Right atrium auricular region (tissue), 2 donors: ENCODE results near the gene HDAC10. TPM values are rescaled to one million over a fixed set of nuclear protein-coding genes. Genes with fewer than 3 reads are reported as not detected.
A peak's percentile ranks its signal among the peaks of the same experiment; 100 is the strongest.

Experiments used
- DNase-seq: peaks from one replicate; pipeline ENCODE4 v3.0.0-alpha.2; 2019; ENCODE audit warnings: low spot score
- H3K27ac ChIP-seq, 2 donors: fragments of 200-600 bp; sonication (generic); 1 replicate in 1 of 2; 2 replicates in 1 of 2; pipeline ENCODE4 v1.5.1; 2016 to 2019
- H3K27me3 ChIP-seq, 2 donors: fragments of 200-600 bp; sonication (generic); one replicate each; pipeline versions ENCODE4 v1.5.1 to v1.6.0; 2017 to 2019
- H3K36me3 ChIP-seq: fragments of 200-600 bp; sonication (generic); one replicate; pipeline ENCODE4 v1.5.1; 2016
- H3K4me1 ChIP-seq, 2 donors: fragments of 200-600 bp; sonication (generic); one replicate each; pipeline versions ENCODE4 v1.5.1 to v1.6.0; 2017 to 2019
- H3K4me3 ChIP-seq, 2 donors: fragments of 200-600 bp; sonication (generic); 1 replicate in 1 of 2; 2 replicates in 1 of 2; pipeline ENCODE4 v1.5.1; 2017 to 2019; ENCODE audit warnings: mild to moderate bottlenecking in 1 of 2, moderate library complexity in 1 of 2
- H3K9me3 ChIP-seq, 2 donors: fragments of 200-600 bp; sonication (generic); one replicate each; pipeline ENCODE4 v1.5.1; 2019
- total RNA-seq, 2 donors: library from RNA; depleted of rRNA; stranded (reverse); fragments of >200 nt; gene quantifications; one replicate each; pipeline ENCODE4 v1.1.0, GENCODE V29; 2016
- TF ChIP-seq, protein P1 (sequence below), 2 donors: fragments of 200-600 bp; sonication (generic); IDR thresholded peaks; one replicate each; pipeline ENCODE4 v1.5.1; 2019; ENCODE audit warnings: antibody characterized with exemption in 2 of 2

Gene HDAC10
- total RNA-seq, 2 donors from 2014 or later, result 6.7 to 9.1 TPM

DNA sequence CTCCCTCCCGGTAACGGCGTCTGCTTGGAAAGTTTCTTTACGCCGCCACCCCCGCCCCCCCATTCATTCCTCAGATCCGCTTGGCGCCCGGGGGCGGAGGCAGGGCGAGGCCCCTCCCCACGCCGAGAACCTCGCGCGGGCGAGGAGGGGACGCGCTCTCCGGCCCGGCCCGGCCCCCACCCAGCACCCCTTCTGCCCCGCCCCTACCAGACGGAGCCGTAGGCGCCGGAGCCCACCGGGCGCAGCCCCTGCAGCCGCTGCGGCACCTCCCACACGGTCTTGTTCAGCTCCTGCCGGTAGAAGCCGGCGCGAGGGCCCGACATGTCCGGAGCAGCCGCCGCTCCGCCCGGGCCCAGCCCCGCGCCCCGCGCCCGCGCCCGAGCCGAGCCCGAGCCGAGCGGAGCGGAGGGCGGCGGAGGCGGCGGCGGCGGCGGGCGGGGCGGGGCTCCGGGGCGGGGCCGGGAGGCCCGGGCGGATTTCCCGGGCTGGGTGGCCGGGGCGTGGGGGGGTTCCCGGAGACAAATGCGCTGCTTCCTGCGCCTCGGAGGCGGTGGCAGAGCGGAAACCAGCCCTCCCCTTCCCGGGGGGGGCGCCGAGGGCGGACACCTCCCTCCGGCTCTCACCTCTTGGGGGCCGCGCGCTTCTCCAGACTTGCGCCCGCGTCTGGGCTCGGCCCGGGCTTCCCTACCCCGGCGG lies 19.1 kb upstream of the HDAC10 start, which contains the start of gene MAPK11:
Gene MAPK11 (minus strand): TSS at position 411 of the 696 bp plus-strand sequence. CDS start 88 bp downstream, at position 323.
- Histone ChIP-seq H3K36me3 (peaks cover 4% of the 10 kb centered on the region), H3K4me1 (peaks cover 0 to 64% of the 10 kb centered on the region in 2 donors), H3K9me3 (no peaks in the 10 kb centered on the region), H3K27me3 (no peaks in the 10 kb centered on the region), H3K27ac (peak within 1 kb of the TSS; percentile 63 to 66), H3K4me3 (peak within 1 kb of the TSS; percentile 56 to 62)
- DNase-seq, result no peak
- TF ChIP-seq, protein P1, sequence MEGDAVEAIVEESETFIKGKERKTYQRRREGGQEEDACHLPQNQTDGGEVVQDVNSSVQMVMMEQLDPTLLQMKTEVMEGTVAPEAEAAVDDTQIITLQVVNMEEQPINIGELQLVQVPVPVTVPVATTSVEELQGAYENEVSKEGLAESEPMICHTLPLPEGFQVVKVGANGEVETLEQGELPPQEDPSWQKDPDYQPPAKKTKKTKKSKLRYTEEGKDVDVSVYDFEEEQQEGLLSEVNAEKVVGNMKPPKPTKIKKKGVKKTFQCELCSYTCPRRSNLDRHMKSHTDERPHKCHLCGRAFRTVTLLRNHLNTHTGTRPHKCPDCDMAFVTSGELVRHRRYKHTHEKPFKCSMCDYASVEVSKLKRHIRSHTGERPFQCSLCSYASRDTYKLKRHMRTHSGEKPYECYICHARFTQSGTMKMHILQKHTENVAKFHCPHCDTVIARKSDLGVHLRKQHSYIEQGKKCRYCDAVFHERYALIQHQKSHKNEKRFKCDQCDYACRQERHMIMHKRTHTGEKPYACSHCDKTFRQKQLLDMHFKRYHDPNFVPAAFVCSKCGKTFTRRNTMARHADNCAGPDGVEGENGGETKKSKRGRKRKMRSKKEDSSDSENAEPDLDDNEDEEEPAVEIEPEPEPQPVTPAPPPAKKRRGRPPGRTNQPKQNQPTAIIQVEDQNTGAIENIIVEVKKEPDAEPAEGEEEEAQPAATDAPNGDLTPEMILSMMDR (IDR thresholded peaks at IDR 0.05), result no peak

DNA sequence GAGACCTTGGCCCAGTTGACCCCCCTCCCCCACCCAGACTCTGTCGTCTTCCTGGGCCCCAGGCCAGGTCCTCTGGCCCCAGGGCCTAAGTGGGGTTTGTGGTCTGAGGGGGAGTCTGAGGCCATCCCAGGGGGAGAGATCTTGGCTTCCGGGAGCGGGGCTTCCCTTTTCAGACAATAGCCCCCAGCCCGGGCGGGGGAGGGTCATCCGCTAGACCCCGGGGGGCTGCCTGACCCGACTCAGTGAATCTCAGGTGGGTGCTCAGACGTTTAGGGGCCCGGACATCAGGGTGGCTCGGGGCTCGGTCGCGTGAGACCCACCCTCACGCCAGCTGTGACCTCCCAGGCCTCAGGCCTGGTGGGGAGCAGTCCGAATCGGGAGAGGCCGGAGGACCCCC lies 18.5 kb upstream of the HDAC10 start:
- H3K27me3 ChIP-seq, result no peaks in the 10 kb centered on the region
- no peaks in the 10 kb centered on the region for H3K36me3 ChIP-seq
- TF ChIP-seq, protein P1 (IDR thresholded peaks at IDR 0.05), result no peak
- H3K4me1 ChIP-seq, result peaks cover 0 to 64% of the 10 kb centered on the region in 2 donors
- peak overlapping the region; percentile 63 to 66 for H3K27ac ChIP-seq
- DNase-seq, result no peak
- peak overlapping the region; percentile 56 to 62 for H3K4me3 ChIP-seq
- H3K9me3 ChIP-seq, result no peaks in the 10 kb centered on the region

DNA sequence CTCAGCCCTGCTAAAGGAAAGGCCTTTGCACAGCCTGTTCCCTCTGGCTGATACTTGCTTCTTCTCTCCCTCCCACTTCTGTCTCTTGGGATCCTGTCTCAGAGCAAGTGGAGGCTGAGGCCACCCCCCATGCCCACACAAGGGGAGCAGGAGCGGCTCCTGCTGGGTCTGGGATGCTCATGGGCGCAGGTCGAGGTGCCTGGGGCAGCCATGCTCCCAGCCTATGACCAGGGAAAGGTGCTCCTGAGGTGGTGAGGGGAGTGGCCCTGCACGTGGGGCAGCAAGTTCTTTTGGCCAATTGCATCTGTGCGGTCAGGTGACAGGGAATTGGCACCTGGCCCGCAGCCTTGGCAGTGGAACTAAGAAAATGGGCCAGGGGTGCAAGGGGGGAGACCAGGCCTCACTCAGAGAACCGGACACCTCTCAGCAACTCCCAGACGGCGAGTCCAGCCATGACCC lies 17.6 kb upstream of the HDAC10 start:
- Histone ChIP-seq H3K27ac (no peak overlapping the region), H3K9me3 (no peaks in the 10 kb centered on the region), H3K36me3 (no peaks in the 10 kb centered on the region), H3K27me3 (no peaks in the 10 kb centered on the region), H3K4me1 (peaks cover 0 to 59% of the 10 kb centered on the region in 2 donors), H3K4me3 (no peak overlapping the region)
- TF ChIP-seq, protein P1 (IDR thresholded peaks at IDR 0.05), result no peak
- no peak for DNase-seq

DNA sequence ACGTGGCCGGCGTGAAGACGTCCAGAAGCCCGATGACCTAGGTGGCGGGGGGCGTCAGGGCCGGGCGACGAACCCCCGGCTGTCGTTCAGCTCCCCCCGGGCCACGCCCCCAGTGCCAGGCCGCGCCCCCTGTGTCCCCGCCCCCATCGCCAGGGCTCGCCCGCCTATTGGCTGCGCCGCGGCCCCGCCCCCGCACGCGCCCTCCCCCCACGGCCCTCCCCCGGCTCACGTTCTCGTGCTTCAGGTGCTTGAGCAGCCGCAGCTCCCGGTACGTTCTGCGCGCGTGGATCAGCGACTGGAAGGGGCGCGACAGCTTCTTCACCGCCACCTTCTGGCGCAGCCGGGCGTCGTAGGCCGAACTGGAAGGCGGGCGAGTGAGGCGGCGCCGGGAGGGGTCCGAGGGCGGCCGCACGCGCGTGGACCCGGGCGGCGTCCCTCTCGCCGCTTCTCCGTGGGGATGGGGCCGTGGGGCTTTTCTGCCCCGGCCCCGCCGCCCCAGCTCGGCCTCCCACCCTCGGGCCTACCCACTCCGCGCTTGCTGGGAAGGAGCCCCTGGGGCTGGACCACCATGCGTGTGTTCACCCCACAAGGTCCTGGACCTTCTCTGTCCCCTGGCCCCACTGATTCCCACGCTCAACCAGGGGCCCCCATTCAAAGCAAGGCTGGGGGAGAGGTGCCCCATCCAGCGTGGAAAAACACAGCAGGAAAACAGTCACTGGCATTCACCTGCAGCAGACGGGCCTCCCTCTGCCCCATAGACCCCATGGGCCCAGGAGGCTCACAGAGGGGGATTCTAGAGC lies 16.7 kb upstream of the HDAC10 start:
- no peaks in the 10 kb centered on the region for H3K36me3 ChIP-seq
- peak overlapping the region; percentile 30 to 47 for H3K4me3 ChIP-seq
- no peaks in the 10 kb centered on the region for H3K9me3 ChIP-seq
- no peak overlapping the region for H3K27ac ChIP-seq
- H3K4me1 ChIP-seq, result peaks cover 0 to 62% of the 10 kb centered on the region in 2 donors
- H3K27me3 ChIP-seq, result no peaks in the 10 kb centered on the region
- DNase-seq, result no peak
- TF ChIP-seq, protein P1 (IDR thresholded peaks at IDR 0.05), result peak; percentile 14 to 55

DNA sequence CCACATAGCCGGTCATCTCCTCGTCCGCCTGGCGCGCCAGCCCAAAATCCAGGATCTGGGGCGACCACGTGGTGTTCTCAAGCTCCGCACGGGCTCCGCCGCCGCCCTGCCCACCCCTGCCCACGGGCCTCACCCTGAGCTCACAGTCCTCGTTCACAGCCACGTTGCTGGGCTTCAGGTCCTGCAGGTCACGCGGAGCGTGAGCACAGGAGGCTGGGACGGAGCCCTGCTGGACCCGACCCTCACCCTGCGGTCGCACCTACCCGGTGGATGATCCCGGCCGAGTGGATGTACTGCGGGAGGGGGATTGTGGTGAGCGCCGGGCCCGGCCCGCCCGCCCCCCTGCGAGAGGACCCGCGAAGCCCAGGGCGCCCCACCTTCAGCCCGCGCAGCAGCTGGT lies 15.9 kb upstream of the HDAC10 start:
- no peaks in the 10 kb centered on the region for H3K36me3 ChIP-seq
- H3K4me1 ChIP-seq, result peaks cover 0 to 63% of the 10 kb centered on the region in 2 donors
- peak overlapping the region; percentile 30 to 47 for H3K4me3 ChIP-seq
- H3K9me3 ChIP-seq, result no peaks in the 10 kb centered on the region
- no peaks in the 10 kb centered on the region for H3K27me3 ChIP-seq
- TF ChIP-seq, protein P1 (IDR thresholded peaks at IDR 0.05), result no peak
- no peak overlapping the region for H3K27ac ChIP-seq
- DNase-seq, result no peak
